GM18505 (cell line): ENCODE measurements around the gene TFE3.
A peak's percentile ranks its signal among the peaks of the same experiment; 100 is the strongest.
"Not testable (repeated sequence)": the region's sequence is repeated elsewhere in the genome, so short reads cannot be mapped to it uniquely, and the experiment has no call there.

Source experiments
- ATAC-seq: cut with Tn5 transposase; IDR thresholded peaks from one replicate; pipeline ENCODE4 v1.9.1; 2021; ENCODE audit not compliant: unreplicated experiment
- POLR2A ChIP-seq: IDR thresholded peaks from 4 replicates; pipeline ENCODE4 v1.6.1; 2011; ENCODE audit warnings: borderline replicate concordance; ENCODE audit not compliant: insufficient read depth, insufficient read length; ENCODE audit errors: extremely low read depth

TFE3 gene

DNA sequence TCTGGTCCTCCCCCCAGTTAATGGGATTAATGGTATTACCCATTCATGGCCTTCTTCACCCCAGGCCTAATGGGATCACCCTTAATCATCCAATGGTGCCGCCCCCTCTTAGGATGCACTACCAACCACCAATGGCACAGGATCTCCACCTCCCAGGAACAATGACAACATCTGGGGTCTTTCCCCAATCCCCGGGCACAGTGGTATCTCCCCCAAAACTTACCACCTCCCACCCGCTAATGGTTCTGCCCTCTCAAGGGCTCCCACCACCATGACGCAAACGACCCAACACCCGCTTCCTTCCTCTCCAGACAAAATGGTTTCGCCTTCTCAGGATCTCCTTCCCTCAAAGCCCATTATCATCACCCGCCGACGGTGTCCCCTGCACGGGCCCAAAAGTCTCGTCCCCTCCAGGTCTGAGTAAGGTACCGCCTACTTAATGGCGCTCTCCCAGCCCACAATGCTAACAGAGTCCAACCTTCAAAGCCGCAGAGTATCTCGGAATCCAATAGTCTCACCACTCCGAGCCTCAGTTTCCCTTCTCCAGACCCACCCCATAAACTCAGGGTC lies 41.6 kb downstream of the TFE3 start:
- peak; percentile 25 for ATAC-seq
- no peak for TF ChIP-seq POLR2A

DNA sequence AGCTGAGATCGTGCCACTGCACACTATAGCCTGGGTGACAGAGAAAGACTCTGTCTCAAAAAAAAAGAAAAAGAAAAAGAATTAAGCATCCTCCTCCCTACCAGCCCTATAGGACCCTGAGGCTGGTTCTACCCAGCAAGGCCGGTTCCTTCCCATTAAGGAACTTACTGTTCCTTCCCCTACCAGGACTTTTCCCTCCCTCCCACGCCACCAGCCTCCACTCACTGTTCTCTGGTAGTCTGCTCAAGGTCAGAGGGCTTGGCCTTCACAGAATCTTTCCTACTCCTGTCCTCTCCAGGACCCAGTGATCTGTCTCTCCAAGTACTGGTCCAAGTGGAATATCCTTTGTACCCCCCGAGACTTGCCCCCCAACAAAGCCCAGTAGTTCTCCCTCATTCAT lies 42.5 kb downstream of the TFE3 start:
- no peak for ATAC-seq
- TF ChIP-seq POLR2A, result no peak

DNA sequence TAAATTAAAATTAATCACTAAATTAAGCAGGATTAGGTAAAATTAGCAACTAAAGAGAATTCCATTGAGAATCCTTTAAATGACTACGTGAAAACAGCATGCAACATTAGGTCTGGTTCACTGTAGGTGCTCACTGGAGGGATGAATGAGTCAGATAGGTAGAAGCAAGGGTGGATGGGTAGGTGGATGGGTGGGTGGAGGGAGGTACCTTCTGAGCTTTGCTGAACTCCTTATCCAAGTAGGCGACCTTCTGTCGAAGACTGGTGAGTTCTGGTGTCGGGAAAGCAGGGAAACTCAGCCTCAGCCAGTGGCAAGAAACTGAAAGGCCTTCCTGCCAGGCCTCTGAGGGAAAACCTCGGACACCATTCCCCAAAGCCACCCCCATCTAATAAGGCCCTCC lies 44.1 kb downstream of the TFE3 start:
- ATAC-seq, result no peak
- no peak for TF ChIP-seq POLR2A

DNA sequence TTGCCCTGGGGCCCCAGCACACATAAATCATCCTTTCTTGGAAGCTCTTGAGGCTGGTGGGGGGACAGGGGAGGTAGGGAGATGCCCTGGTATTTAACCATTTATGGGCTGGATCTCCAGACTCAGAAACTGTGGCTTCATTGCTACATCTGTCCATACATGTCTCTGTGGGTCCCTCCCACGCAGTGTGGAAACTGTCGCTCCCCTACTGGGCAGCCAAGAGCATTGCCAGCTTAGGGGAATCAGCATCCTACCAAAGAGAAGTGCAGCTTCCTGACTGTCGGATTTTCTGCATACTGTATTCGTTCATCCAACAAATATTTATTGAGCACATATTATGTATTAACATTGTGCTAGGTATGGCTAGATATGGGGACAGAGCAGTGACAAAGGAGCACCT lies 44.8 kb downstream of the TFE3 start:
- no peak for TF ChIP-seq POLR2A
- ATAC-seq, result no peak

DNA sequence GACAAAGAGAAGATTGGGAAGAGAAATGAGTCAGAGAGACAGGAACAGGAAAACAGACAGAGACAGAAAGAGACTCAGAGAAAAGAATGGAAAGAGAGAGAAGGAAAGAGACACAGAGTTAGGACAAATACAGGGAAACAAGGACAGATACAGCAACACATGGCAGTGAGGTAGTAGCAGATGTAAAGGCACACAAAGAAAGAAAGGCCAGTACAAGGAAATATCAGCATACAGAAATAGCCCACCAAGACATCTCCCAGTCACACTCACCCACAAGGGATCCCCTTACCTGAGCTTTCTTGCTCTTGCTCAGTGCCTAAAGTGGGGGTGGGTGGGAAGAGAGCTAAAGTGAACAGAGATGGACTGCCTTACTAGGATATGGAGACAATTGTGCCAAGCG lies 45.3 kb downstream of the TFE3 start:
- TF ChIP-seq POLR2A, result no peak
- no peak for ATAC-seq

DNA sequence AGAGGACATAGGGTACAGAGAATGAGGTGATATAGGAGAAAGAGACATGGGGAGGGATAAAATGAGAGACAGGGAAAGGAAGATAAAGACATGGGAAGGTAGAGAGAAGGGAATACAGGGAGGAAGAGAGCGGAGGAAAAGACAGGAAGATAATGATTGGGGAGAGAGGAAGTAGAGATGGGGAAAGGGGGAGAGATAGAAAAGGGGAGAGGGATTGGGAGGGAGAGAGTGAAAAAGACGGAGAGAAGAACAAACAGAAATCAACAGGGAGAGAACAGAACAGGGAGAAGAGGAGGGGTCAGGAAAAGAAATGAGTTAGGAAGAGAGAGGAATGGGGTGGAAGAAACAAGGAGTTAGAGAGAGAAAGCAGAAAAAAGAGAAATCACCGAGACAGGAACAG lies 45.7 kb downstream of the TFE3 start:
- TF ChIP-seq POLR2A, result no peak

DNA sequence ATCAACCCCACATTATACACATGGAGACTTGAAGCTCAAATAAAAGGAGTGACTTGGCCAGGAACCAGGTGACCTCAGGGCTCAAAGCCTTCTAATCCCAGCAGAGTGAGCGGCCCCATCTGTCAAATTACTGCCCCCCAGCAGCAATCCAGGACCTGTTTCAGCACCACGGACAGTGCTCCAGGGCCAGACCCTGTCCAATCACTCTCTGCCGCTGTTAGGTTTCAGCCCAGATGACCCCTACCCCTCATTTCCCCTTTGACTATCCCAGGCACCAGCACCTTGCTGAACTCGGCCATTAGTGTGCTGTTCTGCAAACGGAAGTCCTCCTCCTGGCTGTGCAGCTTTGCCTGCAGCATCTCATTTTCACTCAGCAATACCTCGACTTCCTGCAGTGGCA lies 46.2 kb downstream of the TFE3 start:
- ATAC-seq, result no peak
- TF ChIP-seq POLR2A, result no peak

More for the DNA sequence above, 45.7 kb downstream of the TFE3 start:
- ATAC-seq, result no peak

DNA sequence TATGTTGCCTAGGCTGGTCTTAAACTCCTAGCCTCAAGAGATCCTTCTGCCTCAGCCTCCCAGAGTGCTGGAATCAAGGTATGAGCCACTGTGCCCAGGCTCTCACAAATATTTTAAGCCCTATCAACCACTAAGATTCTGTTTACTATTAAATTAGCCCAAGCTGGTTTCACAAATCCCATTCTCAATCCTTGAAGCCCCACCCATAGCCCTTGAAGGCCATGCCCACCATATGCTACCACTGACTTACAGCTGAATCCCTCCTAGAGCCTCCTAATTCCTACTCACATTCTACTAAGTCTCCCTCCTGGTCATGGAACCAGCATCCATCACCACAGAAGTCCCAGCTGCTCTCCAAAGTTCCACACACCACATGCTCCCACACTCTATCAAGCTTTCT lies 50.8 kb downstream of the TFE3 start:
- no peak for TF ChIP-seq POLR2A
- ATAC-seq, result no peak

DNA sequence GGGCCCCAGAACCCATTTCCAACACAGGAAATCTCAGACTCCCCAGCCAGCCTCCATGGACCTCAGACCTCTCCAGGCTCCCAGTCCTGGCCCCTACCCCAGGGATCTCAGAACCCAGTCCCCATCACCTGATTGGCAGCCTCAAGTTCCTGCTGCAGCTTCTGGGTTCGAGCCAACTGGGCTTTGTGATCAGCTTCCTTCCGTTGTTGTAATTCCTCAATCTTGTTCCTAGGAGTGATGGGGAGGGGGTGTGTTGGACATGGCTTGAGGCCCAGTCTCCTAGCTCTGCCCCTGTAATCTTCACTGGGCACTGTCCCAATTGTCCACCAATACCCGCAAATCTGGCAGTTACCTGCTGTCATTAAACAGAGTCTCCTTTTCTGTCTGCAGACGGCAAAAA lies 53.7 kb downstream of the TFE3 start:
- no peak for ATAC-seq
- TF ChIP-seq POLR2A, result no peak

DNA sequence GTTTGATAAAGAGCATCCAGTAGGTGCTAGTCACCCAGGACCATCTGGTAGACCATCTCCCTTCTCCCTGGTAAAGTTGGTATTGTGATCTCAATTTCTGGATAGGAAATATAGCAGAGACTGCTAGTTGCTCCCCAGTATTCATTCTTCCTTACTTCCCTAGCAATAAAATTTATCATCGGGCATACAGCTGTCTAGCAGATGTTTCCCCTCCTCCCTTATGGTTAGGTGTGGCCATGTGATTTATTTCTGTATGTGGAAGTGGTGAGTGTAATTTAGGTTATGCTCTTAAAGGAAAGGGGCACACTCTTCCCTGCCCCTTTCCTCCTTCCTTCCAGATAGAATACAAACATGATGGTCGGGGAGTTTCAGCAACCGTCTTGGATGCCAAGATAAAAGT lies 59.3 kb downstream of the TFE3 start:
- ATAC-seq, result no peak
- no peak for TF ChIP-seq POLR2A

DNA sequence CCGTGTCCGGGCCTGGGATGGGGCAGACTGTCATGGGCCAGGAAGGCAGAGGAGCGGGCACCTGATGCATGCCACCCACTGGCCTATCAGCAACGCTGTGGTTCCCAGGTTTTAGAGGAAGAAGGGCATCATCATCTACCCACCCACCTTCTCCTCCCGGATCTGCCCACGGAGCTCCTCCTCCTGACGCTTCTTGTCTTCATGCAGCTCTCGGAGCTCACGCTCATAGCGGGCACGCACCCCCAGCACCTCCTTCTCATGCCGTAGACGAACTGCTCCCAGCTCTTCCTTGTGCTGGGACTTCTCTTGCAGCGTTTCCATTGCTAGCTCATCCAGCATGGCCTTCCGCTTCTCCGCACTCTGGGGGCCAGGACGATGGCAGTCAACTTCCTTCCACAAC lies 60.1 kb downstream of the TFE3 start:
- no peak for ATAC-seq
- TF ChIP-seq POLR2A, result no peak

DNA sequence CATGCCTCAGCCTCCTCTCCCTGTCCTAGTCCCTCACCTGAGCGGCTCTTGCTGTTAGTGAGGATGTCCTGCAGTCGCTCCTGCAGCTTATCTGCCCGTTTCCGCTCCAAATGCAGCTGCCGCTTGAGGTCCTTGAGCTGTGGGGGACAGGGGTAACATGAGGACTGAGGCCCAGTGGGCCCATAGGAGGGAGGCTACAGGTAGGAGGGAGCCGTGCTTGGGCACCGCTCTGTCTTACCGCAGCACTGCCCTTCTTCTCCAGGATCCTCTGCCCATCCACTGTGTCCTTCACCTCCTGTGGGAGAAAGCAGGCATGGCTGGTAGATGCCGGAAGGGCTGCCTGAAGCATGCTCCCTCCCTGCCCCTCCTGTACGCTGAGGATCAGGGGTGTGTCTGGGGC lies 62.0 kb downstream of the TFE3 start:
- TF ChIP-seq POLR2A, result no peak
- no peak for ATAC-seq

DNA sequence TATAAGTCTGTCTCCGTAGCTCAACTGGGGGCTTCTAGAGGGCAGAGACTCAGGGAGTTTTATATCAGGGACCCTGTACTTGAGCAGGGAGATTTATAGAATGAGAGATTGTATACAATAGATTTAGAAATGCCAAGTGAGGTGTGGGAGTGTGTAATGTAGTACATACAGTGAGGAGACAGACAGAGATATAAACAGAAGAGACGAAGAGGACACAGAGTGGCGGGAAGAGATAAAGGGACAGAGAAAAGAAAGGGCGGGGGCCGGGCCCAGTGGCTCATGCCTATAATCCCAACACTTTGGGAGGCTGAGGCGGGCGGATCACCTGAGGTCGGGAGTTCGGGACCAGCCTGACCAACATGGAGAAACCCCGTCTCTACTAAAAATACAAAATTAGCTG lies 62.8 kb downstream of the TFE3 start:
- ATAC-seq, result not testable (repeated sequence)
